GM12865 (cell line): ENCODE measurements around the gene ALX4.

ENCODE experiments used
- DNase-seq: peaks from one replicate; pipeline ENCODE4 v3.0.0; 2010; ENCODE audit warnings: low read depth
- H3K4me3 ChIP-seq: 2 replicates; pipeline ENCODE4 v1.5.1; 2011; ENCODE audit warnings: mild to moderate bottlenecking, low read depth, low read length, control low read depth
- TF ChIP-seq, protein P1 (sequence below): IDR thresholded peaks from 2 replicates; pipeline ENCODE4 v1.5.1; 2011; ENCODE audit warnings: low read length, control low read depth, low read depth, inconsistent platforms; ENCODE audit not compliant: insufficient read depth; ENCODE audit errors: missing control alignments

Gene ALX4

DNA sequence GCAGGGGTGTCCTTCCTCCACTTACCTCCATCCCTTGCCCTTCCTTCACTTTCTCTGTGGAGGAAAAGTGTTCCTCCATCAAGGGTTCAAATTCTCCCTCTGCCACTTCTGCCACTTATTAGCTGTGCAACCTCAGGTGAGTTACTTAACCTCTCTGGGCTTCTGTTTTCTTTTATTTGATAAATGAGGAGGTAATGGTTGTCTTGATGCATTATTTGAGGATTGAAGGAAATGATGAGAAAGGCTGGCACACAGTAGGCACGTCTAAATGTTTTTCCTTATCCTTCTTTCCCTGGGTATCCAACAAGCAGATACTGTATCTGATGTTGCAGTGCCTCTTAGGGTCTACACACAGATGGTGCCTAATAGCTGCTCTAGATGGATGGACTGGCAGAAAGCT is 14.3 kb upstream of the ALX4 start:
- no peak overlapping the region for H3K4me3 ChIP-seq
- no peak for DNase-seq
- TF ChIP-seq, protein P1, sequence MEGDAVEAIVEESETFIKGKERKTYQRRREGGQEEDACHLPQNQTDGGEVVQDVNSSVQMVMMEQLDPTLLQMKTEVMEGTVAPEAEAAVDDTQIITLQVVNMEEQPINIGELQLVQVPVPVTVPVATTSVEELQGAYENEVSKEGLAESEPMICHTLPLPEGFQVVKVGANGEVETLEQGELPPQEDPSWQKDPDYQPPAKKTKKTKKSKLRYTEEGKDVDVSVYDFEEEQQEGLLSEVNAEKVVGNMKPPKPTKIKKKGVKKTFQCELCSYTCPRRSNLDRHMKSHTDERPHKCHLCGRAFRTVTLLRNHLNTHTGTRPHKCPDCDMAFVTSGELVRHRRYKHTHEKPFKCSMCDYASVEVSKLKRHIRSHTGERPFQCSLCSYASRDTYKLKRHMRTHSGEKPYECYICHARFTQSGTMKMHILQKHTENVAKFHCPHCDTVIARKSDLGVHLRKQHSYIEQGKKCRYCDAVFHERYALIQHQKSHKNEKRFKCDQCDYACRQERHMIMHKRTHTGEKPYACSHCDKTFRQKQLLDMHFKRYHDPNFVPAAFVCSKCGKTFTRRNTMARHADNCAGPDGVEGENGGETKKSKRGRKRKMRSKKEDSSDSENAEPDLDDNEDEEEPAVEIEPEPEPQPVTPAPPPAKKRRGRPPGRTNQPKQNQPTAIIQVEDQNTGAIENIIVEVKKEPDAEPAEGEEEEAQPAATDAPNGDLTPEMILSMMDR = no peak

DNA sequence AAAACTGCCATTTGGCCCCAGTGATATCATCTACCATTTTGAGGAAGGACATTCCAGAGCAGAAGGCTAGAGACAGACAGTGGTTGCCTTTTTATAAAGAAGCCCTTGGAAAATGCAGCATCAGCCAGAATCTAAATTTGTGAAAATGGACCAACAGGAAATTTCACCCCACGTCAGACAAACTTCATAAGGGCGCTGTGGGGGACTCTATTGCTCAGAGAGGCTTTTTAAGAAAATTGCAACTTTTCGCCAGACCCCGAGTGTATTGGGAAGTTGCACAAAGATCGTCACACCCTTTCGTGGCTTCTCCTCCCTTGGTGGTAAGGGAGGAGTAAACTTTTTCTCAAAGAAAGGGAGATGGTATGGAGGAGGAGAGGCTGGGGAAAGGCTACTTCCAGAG is 12.3 kb upstream of the ALX4 start:
- TF ChIP-seq, protein P1 = no peak
- no peak overlapping the region for H3K4me3 ChIP-seq

DNA sequence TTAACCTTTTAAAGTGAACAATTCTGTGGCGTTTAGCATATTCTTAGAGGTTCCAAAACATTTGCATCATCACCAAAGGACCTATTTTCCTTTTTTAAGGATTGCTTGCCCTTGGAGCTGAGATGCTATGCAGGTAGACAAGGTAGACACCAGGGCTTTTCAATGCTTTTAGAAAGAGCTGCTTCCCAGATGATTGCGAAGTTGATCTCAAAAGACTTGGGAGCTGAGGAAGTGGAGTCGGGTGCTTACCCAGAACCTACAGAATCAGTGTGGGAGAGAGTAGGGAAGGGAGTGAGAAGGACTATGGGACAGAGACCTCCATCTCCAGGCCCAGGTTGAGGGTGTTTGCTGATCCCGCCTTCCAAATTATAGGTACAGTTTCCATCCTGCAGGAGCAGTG is 11.1 kb upstream of the ALX4 start:
- no peak overlapping the region for H3K4me3 ChIP-seq
- no peak for DNase-seq
- TF ChIP-seq, protein P1 = no peak

More for the DNA sequence above, 12.3 kb upstream of the ALX4 start:
- DNase-seq = no peak

DNA sequence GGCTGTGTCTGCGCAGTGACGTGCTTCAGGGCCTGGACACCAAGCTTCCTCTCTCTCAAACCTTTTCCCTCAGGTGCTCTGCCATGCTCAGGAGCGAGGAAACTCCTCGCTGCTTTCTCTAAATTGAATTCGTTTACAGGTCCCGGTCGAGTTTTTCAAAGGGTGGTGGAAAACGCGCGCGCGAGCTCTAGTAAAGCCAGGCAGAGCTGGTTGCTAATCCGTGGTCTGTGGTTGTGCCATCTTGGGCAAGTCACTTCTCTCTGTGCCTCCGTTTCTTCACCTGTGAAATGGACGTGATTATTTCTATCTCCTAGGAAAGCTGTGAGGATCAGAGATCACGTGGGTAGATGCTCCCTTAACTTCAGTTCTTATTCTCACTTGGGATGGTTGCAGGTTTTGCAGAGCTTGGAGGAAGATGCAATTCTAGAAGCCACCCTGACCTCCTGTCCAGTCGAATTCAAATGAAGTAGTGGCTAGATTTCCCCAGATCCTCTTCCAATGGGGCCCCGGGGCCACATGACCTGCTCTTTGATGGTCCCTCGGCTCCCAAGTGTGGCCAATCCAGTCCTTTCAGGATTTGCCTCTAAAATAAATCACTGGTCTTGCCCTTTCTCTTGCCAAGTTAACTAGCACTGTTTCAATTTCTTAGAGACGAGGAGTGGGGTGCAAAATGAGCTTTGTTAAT is 10.5 kb upstream of the ALX4 start:
- H3K4me3 ChIP-seq = no peak overlapping the region
- TF ChIP-seq, protein P1 = no peak
- DNase-seq = no peak

DNA sequence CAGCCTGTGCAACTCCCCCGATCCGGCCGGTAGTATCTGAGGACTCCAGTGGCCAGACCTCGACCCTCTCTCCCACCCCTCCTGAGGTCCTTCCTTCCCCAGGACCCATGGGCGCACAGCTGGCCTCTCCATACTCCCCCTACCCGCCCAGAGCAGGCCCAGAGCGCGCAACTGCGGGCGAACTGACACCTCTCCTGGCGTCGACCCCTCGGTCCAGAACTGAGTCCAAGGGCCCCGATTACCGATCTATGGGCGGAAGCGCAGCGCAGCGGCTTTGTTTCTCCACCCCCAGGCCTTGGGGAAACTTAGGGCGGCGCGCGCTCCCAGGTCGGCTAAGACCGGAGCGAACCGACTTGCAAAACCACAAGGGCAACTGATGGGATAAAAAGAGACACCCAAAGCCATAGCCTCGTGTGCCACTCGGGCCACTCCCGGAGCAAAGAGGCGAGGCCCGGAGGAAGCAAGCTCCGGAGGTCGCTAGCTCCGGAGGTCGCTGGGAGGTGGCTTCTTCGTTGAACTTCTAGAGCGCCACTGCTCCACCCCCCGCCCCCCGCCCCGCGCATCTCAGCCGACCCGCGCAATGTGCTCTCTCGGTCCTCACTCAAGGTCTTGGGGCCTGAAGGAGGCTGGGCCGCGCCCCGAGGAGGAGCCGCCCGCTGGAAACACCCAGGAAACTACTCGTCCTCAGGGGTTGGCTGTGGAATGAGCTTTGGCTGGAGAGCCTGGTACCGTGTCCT is 9.8 kb upstream of the ALX4 start:
- TF ChIP-seq, protein P1 = no peak
- DNase-seq = no peak
- no peak overlapping the region for H3K4me3 ChIP-seq

DNA sequence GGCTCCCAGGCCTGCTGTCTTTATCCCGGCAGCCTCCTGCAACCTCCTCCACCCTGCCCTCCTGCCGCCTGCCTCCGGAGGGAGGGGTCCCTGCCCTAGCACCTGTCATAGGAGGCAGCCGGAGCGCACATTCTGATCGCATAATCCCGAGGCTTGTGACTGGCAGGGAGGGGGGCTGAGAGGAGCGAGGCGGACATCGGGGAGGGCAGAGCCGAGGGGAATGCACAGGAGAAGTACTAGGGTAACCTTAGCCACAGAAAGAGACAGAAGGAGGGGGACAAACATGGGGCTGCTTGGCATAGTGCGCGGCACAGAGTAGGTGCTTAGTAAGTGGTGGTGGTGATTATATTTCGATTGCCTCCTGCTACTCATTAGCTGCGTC is 9.2 kb upstream of the ALX4 start:
- TF ChIP-seq, protein P1 = no peak
- H3K4me3 ChIP-seq = no peak overlapping the region
- DNase-seq = no peak
